ENCODE measurements around the gene SLC6A6.

SLC6A6 gene

GRCh38 chr3:14466179-14466903 lies 63.9 kb downstream of the SLC6A6 start:
- H4K20me1 ChIP-seq (ENCODE audit: low read depth, low read length), result no peaks in the 10 kb centered on the region
- H3K79me2 ChIP-seq (ENCODE audit: insufficient read depth, low read length), result no peaks in the 10 kb centered on the region
- H3K27ac ChIP-seq (ENCODE audit: low read depth, low read length), result no peak overlapping the region
- no peaks in the 10 kb centered on the region for H3K36me3 ChIP-seq (ENCODE audit: low read length)
- TF ChIP-seq, protein P1, sequence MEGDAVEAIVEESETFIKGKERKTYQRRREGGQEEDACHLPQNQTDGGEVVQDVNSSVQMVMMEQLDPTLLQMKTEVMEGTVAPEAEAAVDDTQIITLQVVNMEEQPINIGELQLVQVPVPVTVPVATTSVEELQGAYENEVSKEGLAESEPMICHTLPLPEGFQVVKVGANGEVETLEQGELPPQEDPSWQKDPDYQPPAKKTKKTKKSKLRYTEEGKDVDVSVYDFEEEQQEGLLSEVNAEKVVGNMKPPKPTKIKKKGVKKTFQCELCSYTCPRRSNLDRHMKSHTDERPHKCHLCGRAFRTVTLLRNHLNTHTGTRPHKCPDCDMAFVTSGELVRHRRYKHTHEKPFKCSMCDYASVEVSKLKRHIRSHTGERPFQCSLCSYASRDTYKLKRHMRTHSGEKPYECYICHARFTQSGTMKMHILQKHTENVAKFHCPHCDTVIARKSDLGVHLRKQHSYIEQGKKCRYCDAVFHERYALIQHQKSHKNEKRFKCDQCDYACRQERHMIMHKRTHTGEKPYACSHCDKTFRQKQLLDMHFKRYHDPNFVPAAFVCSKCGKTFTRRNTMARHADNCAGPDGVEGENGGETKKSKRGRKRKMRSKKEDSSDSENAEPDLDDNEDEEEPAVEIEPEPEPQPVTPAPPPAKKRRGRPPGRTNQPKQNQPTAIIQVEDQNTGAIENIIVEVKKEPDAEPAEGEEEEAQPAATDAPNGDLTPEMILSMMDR (IDR thresholded peaks at IDR 0.05; ENCODE audit: insufficient read depth, low read length, poor library complexity, severe bottlenecking), result no peak
- TF ChIP-seq EZH2phosphoT487 (conservative IDR thresholded peaks at IDR 0.05; ENCODE audit: low read length), result no peak
- H3K4me2 ChIP-seq (ENCODE audit: low read depth, low read length, poor library complexity, severe bottlenecking), result no peak overlapping the region
- no peak overlapping the region for H2AFZ ChIP-seq (ENCODE audit: low read depth, low read length, severe bottlenecking)
- H3F3A ChIP-seq (ENCODE audit: insufficient read depth), result no peaks in the 10 kb centered on the region
- no peaks in the 10 kb centered on the region for H3K27me3 ChIP-seq (ENCODE audit: low read length)
- no peaks in the 10 kb centered on the region for H3K9me3 ChIP-seq (ENCODE audit: insufficient read depth, low read length)
- H3K9ac ChIP-seq (ENCODE audit: low read length), result no peak overlapping the region
- no peak overlapping the region for H3K4me3 ChIP-seq (ENCODE audit: insufficient read depth, low read length, poor library complexity, severe bottlenecking)
- H3K9me2 ChIP-seq (replicated peaks; ENCODE audit: insufficient read depth, low read length), result no peaks in the 10 kb centered on the region

- no peak overlapping the region for H2AFZ ChIP-seq (ENCODE audit: low read depth, low read length, severe bottlenecking)
- no peaks in the 10 kb centered on the region for H3K27me3 ChIP-seq (ENCODE audit: low read length)
- TF ChIP-seq EZH2phosphoT487 (conservative IDR thresholded peaks at IDR 0.05; ENCODE audit: low read length), result no peak
- TF ChIP-seq, protein P1 (IDR thresholded peaks at IDR 0.05; ENCODE audit: insufficient read depth, low read length, poor library complexity, severe bottlenecking), result peak; percentile 85
- H3K9ac ChIP-seq (ENCODE audit: low read length), result no peak overlapping the region
- no peaks in the 10 kb centered on the region for H4K20me1 ChIP-seq (ENCODE audit: low read depth, low read length)
- no peaks in the 10 kb centered on the region for H3K9me3 ChIP-seq (ENCODE audit: insufficient read depth, low read length)
- H3F3A ChIP-seq (ENCODE audit: insufficient read depth), result no peaks in the 10 kb centered on the region
- H3K4me2 ChIP-seq (ENCODE audit: low read depth, low read length, poor library complexity, severe bottlenecking), result no peak overlapping the region
- H3K36me3 ChIP-seq (ENCODE audit: low read length), result peaks cover 3% of the 10 kb centered on the region; the same call in 1 of the 2 replicates
- no peaks in the 10 kb centered on the region for H3K79me2 ChIP-seq (ENCODE audit: insufficient read depth, low read length)
- H3K4me3 ChIP-seq (ENCODE audit: insufficient read depth, low read length, poor library complexity, severe bottlenecking), result no peak overlapping the region
- H3K9me2 ChIP-seq (replicated peaks; ENCODE audit: insufficient read depth, low read length), result no peaks in the 10 kb centered on the region
- no peak overlapping the region for H3K27ac ChIP-seq (ENCODE audit: low read depth, low read length)
Observed at GRCh38 chr3:14467814-14468620, 65.6 kb downstream of the SLC6A6 start.

GRCh38 chr3:14468621-14468981 lies 66.2 kb downstream of the SLC6A6 start:
- H3F3A ChIP-seq (ENCODE audit: insufficient read depth), result no peaks in the 10 kb centered on the region
- no peak overlapping the region for H3K9ac ChIP-seq (ENCODE audit: low read length)
- no peak overlapping the region for H3K4me2 ChIP-seq (ENCODE audit: low read depth, low read length, poor library complexity, severe bottlenecking)
- no peaks in the 10 kb centered on the region for H3K79me2 ChIP-seq (ENCODE audit: insufficient read depth, low read length)
- peaks cover 3% of the 10 kb centered on the region; the same call in 1 of the 2 replicates for H3K36me3 ChIP-seq (ENCODE audit: low read length)
- no peaks in the 10 kb centered on the region for H4K20me1 ChIP-seq (ENCODE audit: low read depth, low read length)
- no peaks in the 10 kb centered on the region for H3K27me3 ChIP-seq (ENCODE audit: low read length)
- TF ChIP-seq EZH2phosphoT487 (conservative IDR thresholded peaks at IDR 0.05; ENCODE audit: low read length), result no peak
- TF ChIP-seq, protein P1 (IDR thresholded peaks at IDR 0.05; ENCODE audit: insufficient read depth, low read length, poor library complexity, severe bottlenecking), result no peak
- no peaks in the 10 kb centered on the region for H3K9me2 ChIP-seq (replicated peaks; ENCODE audit: insufficient read depth, low read length)
- H3K27ac ChIP-seq (ENCODE audit: low read depth, low read length), result no peak overlapping the region
- no peak overlapping the region for H2AFZ ChIP-seq (ENCODE audit: low read depth, low read length, severe bottlenecking)
- H3K4me3 ChIP-seq (ENCODE audit: insufficient read depth, low read length, poor library complexity, severe bottlenecking), result no peak overlapping the region
- no peaks in the 10 kb centered on the region for H3K9me3 ChIP-seq (ENCODE audit: insufficient read depth, low read length)

Measured in SU-DHL-6 (cell line).